Adrenal gland (tissue), 12 donors: ENCODE data around the gene DSTYK. TPM values are rescaled to one million over a fixed set of nuclear protein-coding genes. Genes with fewer than 3 reads are reported as not detected.

ENCODE experiments used
- DNase-seq, 7 donors: peaks; one replicate each; pipeline ENCODE4 v3.0.0-alpha.2; 2019 to 2020
- H3K27ac ChIP-seq, 5 donors: fragments of 200-600 bp; sonication (generic) in 4 of 5; 1 replicate in 3 of 5; 2 replicates in 2 of 5; pipeline versions ENCODE4 v1.5.1 to v1.8.0; 2016 to 2020; ENCODE audit warnings: mild to moderate bottlenecking in 1 of 5
- H3K27me3 ChIP-seq: fragments of 200-600 bp; 2 replicates; pipeline ENCODE4 v1.8.0; 2021
- H3K36me3 ChIP-seq, 2 donors: fragments of 200-600 bp; replicated peaks in 1 of 2; 1 replicate in 1 of 2; 2 replicates in 1 of 2; pipeline versions ENCODE4 v1.5.1 to v1.8.0; 2018 to 2022
- H3K4me1 ChIP-seq, 2 donors: fragments of 200-600 bp; replicated peaks in 1 of 2; 1 replicate in 1 of 2; 2 replicates in 1 of 2; pipeline versions ENCODE4 v1.5.1 to v1.8.0; 2018 to 2021
- H3K4me3 ChIP-seq, 4 donors: fragments of 200-600 bp; sonication (generic) in 3 of 4; one replicate each; pipeline ENCODE4 v1.5.1; 2016 to 2018
- H3K9me3 ChIP-seq, 3 donors: fragments of 200-600 bp; sonication (generic) in 1 of 3; replicated peaks in 1 of 3; 1 replicate in 2 of 3; 2 replicates in 1 of 3; pipeline versions ENCODE4 v1.5.1 to v1.8.0; 2016 to 2021
- POLR2A ChIP-seq, 2 donors: fragments of 450-650 bp; IDR thresholded peaks; one replicate each; pipeline ENCODE4 v1.6.1; 2017; ENCODE audit warnings: antibody characterized with exemption in 2 of 2, mild to moderate bottlenecking in 2 of 2, moderate library complexity in 1 of 2
- WGBS, 4 donors: extraction: QIAGEN DNeasy Blood & Tissue Kit in 2 of 4; methylation state at CpG; one replicate each; pipeline versions ENCODE4 v1.1.5 to v1.1.7; 2013 to 2017; 5-methylcytosine and 5-hydroxymethylcytosine counted together
- intact Hi-C, 2 donors: fragments of 100-400 bp; cut with DNase I; formaldehyde crosslinking; loops; one replicate each; pipeline versions ENCODE4 v1.14.1 to v1.15.0; 2022 to 2023
- polyA plus RNA-seq, 3 donors: library from polyadenylated mRNA; stranded (reverse); fragments of 200-250 nt in 2 of 3; fragments of 350-450 nt in 1 of 3; fragmentation: Illumina TruSeq in 1 of 3; extraction: RNeasy Lipid Tissue Mini Kit (QIAGEN cat#74804) in 1 of 3; gene quantifications; one replicate each; pipeline ENCODE4 v1.2.3, GENCODE V29; 2013 to 2014
- total RNA-seq, 9 donors: library from RNA; depleted of rRNA in 4 of 9; stranded (reverse); fragments of >200 nt in 4 of 9; fragments of 120-200 nt in 1 of 9; fragmentation: NEBNext Ultra II Directional in 1 of 9; extraction: Animal tissue kit (Norgen Biotek cat#: 25700) in 1 of 9; gene quantifications; one replicate each; pipeline versions ENCODE4 v1.1.0 to v1.2.4, GENCODE V29; 2013 to 2023
- TF ChIP-seq, protein P1 (sequence below), 6 experiments: fragments of 450-650 bp in 4 of 6; fragments of 200-600 bp in 2 of 6; sonication (generic) in 1 of 6; IDR thresholded peaks; 1 replicate in 5 of 6; 2 replicates in 1 of 6; pipeline versions ENCODE4 v1.5.1 to v1.8.0; 2016 to 2021; ENCODE audit warnings: antibody characterized with exemption in 6 of 6, mild to moderate bottlenecking in 2 of 6, moderate library complexity in 1 of 6
- donor health status: healthy with polysubstance abuse.
- donor health status: Bipolar disorder and iron deficiency.
- donor health status: DM: yes; HTN: yes; CAD: no.
- donor health status: DM: no; HTN: no; CAD: no.
- donor health status: DM: no; HTN: no; CAD: no.
- donor health status: DM: yes; HTN: yes; CAD: no.

DSTYK gene
- total and polyA plus RNA-seq, 12 donors, result 4.4 to 22.9 (median 16.1) TPM

GRCh38 chr1:205208811-205209210, 2.7 kb downstream of the DSTYK start:
- Histone ChIP-seq H3K27ac (no peak overlapping the region), H3K4me3 (no peak overlapping the region), H3K27me3 (no peaks in the 10 kb centered on the region), H3K4me1 (peaks cover 16 to 18% of the 10 kb centered on the region in 2 donors), H3K9me3 (no peaks in the 10 kb centered on the region), H3K36me3 (no peaks in the 10 kb centered on the region)
- no peak for DNase-seq
- intact Hi-C loops, result no loop called here
- TF ChIP-seq POLR2A (IDR thresholded peaks at IDR 0.05), result no peak
- TF ChIP-seq, protein P1, sequence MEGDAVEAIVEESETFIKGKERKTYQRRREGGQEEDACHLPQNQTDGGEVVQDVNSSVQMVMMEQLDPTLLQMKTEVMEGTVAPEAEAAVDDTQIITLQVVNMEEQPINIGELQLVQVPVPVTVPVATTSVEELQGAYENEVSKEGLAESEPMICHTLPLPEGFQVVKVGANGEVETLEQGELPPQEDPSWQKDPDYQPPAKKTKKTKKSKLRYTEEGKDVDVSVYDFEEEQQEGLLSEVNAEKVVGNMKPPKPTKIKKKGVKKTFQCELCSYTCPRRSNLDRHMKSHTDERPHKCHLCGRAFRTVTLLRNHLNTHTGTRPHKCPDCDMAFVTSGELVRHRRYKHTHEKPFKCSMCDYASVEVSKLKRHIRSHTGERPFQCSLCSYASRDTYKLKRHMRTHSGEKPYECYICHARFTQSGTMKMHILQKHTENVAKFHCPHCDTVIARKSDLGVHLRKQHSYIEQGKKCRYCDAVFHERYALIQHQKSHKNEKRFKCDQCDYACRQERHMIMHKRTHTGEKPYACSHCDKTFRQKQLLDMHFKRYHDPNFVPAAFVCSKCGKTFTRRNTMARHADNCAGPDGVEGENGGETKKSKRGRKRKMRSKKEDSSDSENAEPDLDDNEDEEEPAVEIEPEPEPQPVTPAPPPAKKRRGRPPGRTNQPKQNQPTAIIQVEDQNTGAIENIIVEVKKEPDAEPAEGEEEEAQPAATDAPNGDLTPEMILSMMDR (IDR thresholded peaks at IDR 0.05), result no peak
- WGBS, 4 donors, result 90 to 94% (median 92%) methylated on average over 3 of the region's 3 CpGs

GRCh38 chr1:205205055-205205454, 6.4 kb downstream of the DSTYK start:
- intact Hi-C loops, result no loop called here
- no peaks in the 10 kb centered on the region for H3K27me3 ChIP-seq
- no peaks in the 10 kb centered on the region for H3K9me3 ChIP-seq
- peaks cover 16 to 17% of the 10 kb centered on the region in 2 donors for H3K4me1 ChIP-seq
- TF ChIP-seq, protein P1 (IDR thresholded peaks at IDR 0.05), result no peak
- no peak for TF ChIP-seq POLR2A (IDR thresholded peaks at IDR 0.05)
- no peak for DNase-seq
- H3K36me3 ChIP-seq, result no peaks in the 10 kb centered on the region
- no peak overlapping the region for H3K27ac ChIP-seq
- H3K4me3 ChIP-seq, result no peak overlapping the region

DNA sequence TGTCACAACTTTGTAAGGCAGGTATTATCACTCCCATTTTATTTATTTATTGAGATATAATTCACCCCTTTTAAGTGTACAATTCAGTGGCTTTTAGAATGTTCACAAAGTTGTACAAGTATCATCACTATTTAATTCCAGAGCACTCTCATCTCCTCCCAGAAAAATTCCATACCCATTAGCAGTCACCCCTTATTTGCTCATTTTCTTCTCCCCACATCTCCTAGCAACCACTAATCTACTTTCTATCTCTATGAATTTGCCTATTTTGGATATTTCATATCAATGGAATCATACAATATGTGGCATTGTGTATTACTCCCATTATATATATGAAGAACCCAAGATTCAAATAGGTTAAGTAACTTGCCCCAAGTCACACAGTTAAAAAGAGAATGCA, 7.0 kb downstream of the DSTYK start:
- no peak overlapping the region for H3K4me3 ChIP-seq
- H3K4me1 ChIP-seq, result peaks cover 12 to 17% of the 10 kb centered on the region in 2 donors
- intact Hi-C loops, result no loop called here
- no peak for TF ChIP-seq POLR2A (IDR thresholded peaks at IDR 0.05)
- TF ChIP-seq, protein P1 (IDR thresholded peaks at IDR 0.05), result no peak
- DNase-seq, result no peak
- no peak overlapping the region for H3K27ac ChIP-seq
- H3K36me3 ChIP-seq, result no peaks in the 10 kb centered on the region
- no peaks in the 10 kb centered on the region for H3K27me3 ChIP-seq
- H3K9me3 ChIP-seq, result no peaks in the 10 kb centered on the region

DNA sequence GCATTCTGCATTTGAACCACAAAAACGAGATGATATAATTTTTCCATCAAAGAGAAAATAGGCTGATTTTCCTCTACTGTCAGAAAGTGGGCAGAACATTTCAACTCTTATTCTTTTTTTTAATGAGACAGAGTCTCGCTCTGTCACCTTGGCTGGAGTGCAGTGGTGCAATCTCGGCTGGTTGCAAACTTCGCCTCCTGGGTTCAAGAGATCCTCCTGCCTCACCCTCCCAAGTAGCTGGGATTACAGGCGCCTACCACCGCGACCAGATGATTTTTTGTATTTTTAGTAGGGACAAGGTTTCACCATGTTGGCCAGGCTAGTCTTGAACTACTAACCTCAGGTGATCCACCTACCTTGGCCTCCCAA, 11.6 kb downstream of the DSTYK start:
- intact Hi-C loops, result no loop called here
- no peaks in the 10 kb centered on the region for H3K9me3 ChIP-seq
- WGBS, 4 donors, result 91 to 96% (median 92%) methylated on average over 7 of the region's 7 CpGs
- TF ChIP-seq POLR2A (IDR thresholded peaks at IDR 0.05), result no peak
- TF ChIP-seq, protein P1 (IDR thresholded peaks at IDR 0.05), result no peak
- no peak overlapping the region for H3K27ac ChIP-seq
- no peaks in the 10 kb centered on the region for H3K36me3 ChIP-seq
- no peaks in the 10 kb centered on the region for H3K27me3 ChIP-seq
- H3K4me3 ChIP-seq, result no peak overlapping the region
- no peak for DNase-seq
- peaks cover 12 to 23% of the 10 kb centered on the region in 2 donors for H3K4me1 ChIP-seq
